Measurements from ENCODE around the gene CDK3.

DNA sequence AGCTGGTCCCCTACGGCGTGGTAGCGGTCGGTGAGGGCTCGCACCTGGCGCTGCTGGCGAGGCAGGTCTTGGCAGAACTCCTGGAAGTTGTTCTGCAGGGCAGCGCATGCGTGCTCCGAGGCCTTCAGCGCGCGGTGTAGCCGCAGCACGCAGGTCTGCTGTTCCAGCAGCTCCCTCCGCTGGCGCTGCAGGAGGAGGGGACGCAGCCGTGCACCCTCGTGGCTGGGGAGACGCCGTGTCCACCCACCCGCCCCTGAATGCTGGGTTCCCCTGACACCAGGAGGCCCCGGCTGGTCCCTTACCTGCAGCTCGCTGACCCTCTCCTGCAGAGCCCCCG is 14.2 kb downstream of the CDK3 start:
- TF ChIP-seq, protein P1, sequence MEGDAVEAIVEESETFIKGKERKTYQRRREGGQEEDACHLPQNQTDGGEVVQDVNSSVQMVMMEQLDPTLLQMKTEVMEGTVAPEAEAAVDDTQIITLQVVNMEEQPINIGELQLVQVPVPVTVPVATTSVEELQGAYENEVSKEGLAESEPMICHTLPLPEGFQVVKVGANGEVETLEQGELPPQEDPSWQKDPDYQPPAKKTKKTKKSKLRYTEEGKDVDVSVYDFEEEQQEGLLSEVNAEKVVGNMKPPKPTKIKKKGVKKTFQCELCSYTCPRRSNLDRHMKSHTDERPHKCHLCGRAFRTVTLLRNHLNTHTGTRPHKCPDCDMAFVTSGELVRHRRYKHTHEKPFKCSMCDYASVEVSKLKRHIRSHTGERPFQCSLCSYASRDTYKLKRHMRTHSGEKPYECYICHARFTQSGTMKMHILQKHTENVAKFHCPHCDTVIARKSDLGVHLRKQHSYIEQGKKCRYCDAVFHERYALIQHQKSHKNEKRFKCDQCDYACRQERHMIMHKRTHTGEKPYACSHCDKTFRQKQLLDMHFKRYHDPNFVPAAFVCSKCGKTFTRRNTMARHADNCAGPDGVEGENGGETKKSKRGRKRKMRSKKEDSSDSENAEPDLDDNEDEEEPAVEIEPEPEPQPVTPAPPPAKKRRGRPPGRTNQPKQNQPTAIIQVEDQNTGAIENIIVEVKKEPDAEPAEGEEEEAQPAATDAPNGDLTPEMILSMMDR (IDR thresholded peaks at IDR 0.05; ENCODE audit: low read depth, low read length, missing input control), result no peak
- no peak for TF ChIP-seq YY1 (IDR thresholded peaks at IDR 0.05)
- TF ChIP-seq, protein P2, sequence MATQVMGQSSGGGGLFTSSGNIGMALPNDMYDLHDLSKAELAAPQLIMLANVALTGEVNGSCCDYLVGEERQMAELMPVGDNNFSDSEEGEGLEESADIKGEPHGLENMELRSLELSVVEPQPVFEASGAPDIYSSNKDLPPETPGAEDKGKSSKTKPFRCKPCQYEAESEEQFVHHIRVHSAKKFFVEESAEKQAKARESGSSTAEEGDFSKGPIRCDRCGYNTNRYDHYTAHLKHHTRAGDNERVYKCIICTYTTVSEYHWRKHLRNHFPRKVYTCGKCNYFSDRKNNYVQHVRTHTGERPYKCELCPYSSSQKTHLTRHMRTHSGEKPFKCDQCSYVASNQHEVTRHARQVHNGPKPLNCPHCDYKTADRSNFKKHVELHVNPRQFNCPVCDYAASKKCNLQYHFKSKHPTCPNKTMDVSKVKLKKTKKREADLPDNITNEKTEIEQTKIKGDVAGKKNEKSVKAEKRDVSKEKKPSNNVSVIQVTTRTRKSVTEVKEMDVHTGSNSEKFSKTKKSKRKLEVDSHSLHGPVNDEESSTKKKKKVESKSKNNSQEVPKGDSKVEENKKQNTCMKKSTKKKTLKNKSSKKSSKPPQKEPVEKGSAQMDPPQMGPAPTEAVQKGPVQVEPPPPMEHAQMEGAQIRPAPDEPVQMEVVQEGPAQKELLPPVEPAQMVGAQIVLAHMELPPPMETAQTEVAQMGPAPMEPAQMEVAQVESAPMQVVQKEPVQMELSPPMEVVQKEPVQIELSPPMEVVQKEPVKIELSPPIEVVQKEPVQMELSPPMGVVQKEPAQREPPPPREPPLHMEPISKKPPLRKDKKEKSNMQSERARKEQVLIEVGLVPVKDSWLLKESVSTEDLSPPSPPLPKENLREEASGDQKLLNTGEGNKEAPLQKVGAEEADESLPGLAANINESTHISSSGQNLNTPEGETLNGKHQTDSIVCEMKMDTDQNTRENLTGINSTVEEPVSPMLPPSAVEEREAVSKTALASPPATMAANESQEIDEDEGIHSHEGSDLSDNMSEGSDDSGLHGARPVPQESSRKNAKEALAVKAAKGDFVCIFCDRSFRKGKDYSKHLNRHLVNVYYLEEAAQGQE (IDR thresholded peaks at IDR 0.05), result no peak
- no peak for TF ChIP-seq SP1 (IDR thresholded peaks at IDR 0.05)
- TF ChIP-seq RAD21 (IDR thresholded peaks at IDR 0.05), result no peak
- TF ChIP-seq TAF1 (conservative IDR thresholded peaks at IDR 0.05), result no peak
- TF ChIP-seq GABPA (IDR thresholded peaks at IDR 0.05 in 1 of 2, conservative IDR thresholded peaks at IDR 0.05 in 1 of 2), result no peak
- TF ChIP-seq, protein P3, sequence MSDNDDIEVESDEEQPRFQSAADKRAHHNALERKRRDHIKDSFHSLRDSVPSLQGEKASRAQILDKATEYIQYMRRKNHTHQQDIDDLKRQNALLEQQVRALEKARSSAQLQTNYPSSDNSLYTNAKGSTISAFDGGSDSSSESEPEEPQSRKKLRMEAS (IDR thresholded peaks at IDR 0.05), result no peak
- TF ChIP-seq, protein P4, sequence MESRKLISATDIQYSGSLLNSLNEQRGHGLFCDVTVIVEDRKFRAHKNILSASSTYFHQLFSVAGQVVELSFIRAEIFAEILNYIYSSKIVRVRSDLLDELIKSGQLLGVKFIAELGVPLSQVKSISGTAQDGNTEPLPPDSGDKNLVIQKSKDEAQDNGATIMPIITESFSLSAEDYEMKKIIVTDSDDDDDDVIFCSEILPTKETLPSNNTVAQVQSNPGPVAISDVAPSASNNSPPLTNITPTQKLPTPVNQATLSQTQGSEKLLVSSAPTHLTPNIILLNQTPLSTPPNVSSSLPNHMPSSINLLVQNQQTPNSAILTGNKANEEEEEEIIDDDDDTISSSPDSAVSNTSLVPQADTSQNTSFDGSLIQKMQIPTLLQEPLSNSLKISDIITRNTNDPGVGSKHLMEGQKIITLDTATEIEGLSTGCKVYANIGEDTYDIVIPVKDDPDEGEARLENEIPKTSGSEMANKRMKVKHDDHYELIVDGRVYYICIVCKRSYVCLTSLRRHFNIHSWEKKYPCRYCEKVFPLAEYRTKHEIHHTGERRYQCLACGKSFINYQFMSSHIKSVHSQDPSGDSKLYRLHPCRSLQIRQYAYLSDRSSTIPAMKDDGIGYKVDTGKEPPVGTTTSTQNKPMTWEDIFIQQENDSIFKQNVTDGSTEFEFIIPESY (IDR thresholded peaks at IDR 0.05), result no peak
- no peak for TF ChIP-seq FOXA1 (IDR thresholded peaks at IDR 0.05)
